Measurements from ENCODE around the gene KCP. TPM values are rescaled to one million over a fixed set of nuclear protein-coding genes. Genes with fewer than 3 reads are reported as not detected.

Gene KCP
- total and polyA plus RNA-seq, 2 donors (not counting 1 experiment from before 2014, with no cell fraction given): 2.3 to 3.8 TPM

DNA sequence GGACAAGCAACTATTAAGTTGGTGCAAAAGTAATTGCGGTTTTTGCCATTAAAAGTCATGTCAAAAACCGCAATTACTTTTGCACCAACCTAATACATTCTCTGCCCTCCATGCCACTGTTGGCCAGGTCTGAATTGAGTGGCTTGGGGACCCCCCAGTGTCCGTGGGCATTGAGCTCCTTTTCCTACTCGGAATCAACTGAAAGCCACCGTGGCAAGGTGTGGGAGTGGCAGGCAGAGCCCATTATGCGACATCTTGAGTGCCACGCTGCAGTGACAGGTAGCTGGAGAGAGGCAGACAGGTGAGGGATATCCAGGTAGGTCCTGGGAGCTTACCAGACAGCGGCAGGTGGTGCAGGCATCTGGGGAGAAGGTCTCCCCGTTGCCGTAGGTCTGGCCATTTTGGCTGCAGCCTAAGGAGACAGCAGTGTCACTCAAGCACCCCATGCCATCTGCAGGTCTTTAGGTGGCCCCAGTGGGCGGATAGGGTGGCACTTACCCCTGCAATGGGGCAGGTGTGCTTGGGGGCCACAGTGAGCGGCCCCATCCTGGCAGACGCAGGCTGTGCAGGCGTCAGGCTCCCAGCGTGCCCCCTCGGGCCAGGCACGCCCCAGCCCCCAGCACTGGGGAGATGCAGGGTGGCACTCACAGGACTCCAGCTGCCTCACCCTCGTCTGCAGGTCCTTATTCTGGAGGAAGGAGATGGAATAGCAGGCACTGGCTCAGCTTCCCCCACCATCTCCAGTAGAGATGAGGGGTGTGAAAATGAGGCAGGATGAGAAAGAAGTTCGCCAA, 3.5 kb downstream of the KCP start:
- H3K4me3 Mint-ChIP-seq: no peak overlapping the region
- intact Hi-C loops (cut with micrococcal nuclease): no loop called here
- no peak overlapping the region for H3K4me2 ChIP-seq (replicated peaks; ENCODE audit: low read depth, low read length, poor library complexity, severe bottlenecking)
- peaks cover 13 to 18% of the 10 kb centered on the region in 2 donors for H3K4me1 ChIP-seq (ENCODE audit: control insufficient read depth in 2 of 2, insufficient read depth in 2 of 2, low read length in 2 of 2)
- peaks cover 30% of the 10 kb centered on the region for H3K27me3 Mint-ChIP-seq
- no peaks in the 10 kb centered on the region for H3K36me3 ChIP-seq (replicated peaks in 1 of 2; ENCODE audit: control extremely low read depth in 1 of 2, control insufficient read depth in 1 of 2, extremely low read depth in 1 of 2, insufficient read depth in 2 of 2, low read length in 1 of 2)
- no peaks in the 10 kb centered on the region for H4K20me1 ChIP-seq (ENCODE audit: control insufficient read depth, insufficient read depth, low read length, poor library complexity, severe bottlenecking)
- no peaks in the 10 kb centered on the region for H3K9me3 Mint-ChIP-seq (ENCODE audit: insufficient read depth)
- CTCF ChIA-PET: interaction anchor here (0.8 to 3.9 kb wide), 3 partner anchors 33 to 304 kb away, joined by 3 to 19 read pairs (median 5); no protein-coding TSS in a partner anchor
- peaks cover 0 to 32% (median 13%) of the 10 kb centered on the region in 4 experiments for H3K27me3 ChIP-seq (replicated peaks in 1 of 4; ENCODE audit: control extremely low read depth in 1 of 4, control insufficient read depth in 3 of 4, insufficient read depth in 4 of 4, low read length in 3 of 4)
- H3K9ac ChIP-seq (ENCODE audit: low read length): no peak overlapping the region
- H3K27ac ChIP-seq (ENCODE audit: low read length in 2 of 2): no peak overlapping the region
- no peak overlapping the region for H3K4me3 ChIP-seq (ENCODE audit: control extremely low read depth in 1 of 5, extremely low read depth in 1 of 5, insufficient read depth in 1 of 5, low read depth in 2 of 5, low read length in 4 of 5)
- ATAC-seq (ENCODE audit: low read depth) (no peak), DNase-seq (no peak)
- H2AFZ ChIP-seq (ENCODE audit: insufficient read depth, low read depth, low read length, poor library complexity, severe bottlenecking): no peak overlapping the region
- POLR2A ChIA-PET: no interaction called here
- H3K9me3 ChIP-seq (ENCODE audit: control extremely low read depth in 1 of 3, control insufficient read depth in 2 of 3, insufficient read depth in 1 of 3, low read length in 2 of 3): peaks cover 0 to 3% (median 0%) of the 10 kb centered on the region in 3 donors
- no peaks in the 10 kb centered on the region for H3K79me2 ChIP-seq (ENCODE audit: control insufficient read depth, insufficient read depth, low read length)
- H3K27ac Mint-ChIP-seq: no peak overlapping the region
- WGBS (ENCODE audit: insufficient coverage): 90% methylated on average over 16 of the region's 19 CpGs
- H3K4me1 Mint-ChIP-seq: peaks cover 16% of the 10 kb centered on the region
- TF ChIP-seq CTCF (IDR thresholded peaks at IDR 0.05): no peak
- no peak for TF ChIP-seq EZH2 (IDR thresholded peaks at IDR 0.05; ENCODE audit: borderline replicate concordance, insufficient read depth, low read depth, low read length, poor library complexity, severe bottlenecking)
